Measurements from ENCODE around the gene DENND2A.

DNA sequence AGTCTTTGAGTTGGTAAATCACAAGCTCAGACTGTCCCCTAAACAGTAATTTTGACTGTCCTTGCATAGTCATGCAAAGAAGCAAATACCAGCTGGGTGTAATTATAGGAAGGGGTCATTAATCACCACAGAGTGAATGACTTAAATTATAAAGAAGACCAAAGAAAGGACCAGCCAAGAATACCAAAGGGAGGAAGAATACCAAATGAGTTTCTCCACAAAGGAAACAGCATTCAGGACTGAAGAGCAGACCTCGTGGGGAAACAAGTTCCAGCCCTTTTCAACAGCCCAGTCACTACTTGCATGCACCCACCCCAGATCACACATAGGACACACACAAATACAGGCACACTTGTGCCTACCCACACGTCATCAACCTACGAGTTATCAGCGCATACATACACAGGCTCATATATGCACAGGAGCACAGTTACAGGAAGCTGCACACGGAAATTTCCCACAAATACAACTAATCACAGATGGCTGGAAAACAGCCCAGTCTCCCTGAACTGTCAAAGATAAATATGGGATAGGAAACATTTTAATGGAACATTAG is 77.6 kb downstream of the DENND2A start:
- no peak for TF ChIP-seq POLR2AphosphoS5 (IDR thresholded peaks at IDR 0.05)
- TF ChIP-seq, protein P1, sequence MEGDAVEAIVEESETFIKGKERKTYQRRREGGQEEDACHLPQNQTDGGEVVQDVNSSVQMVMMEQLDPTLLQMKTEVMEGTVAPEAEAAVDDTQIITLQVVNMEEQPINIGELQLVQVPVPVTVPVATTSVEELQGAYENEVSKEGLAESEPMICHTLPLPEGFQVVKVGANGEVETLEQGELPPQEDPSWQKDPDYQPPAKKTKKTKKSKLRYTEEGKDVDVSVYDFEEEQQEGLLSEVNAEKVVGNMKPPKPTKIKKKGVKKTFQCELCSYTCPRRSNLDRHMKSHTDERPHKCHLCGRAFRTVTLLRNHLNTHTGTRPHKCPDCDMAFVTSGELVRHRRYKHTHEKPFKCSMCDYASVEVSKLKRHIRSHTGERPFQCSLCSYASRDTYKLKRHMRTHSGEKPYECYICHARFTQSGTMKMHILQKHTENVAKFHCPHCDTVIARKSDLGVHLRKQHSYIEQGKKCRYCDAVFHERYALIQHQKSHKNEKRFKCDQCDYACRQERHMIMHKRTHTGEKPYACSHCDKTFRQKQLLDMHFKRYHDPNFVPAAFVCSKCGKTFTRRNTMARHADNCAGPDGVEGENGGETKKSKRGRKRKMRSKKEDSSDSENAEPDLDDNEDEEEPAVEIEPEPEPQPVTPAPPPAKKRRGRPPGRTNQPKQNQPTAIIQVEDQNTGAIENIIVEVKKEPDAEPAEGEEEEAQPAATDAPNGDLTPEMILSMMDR (IDR thresholded peaks at IDR 0.05) = no peak

Measured in gastroesophageal sphincter (tissue), 3 donors.